Right ventricle myocardium superior (tissue), 1 donor: ENCODE results near the gene MND1. TPM values are rescaled to one million over a fixed set of nuclear protein-coding genes. Genes with fewer than 3 reads are reported as not detected.
"Not testable (repeated sequence)": the region's sequence is repeated elsewhere in the genome, so short reads cannot be mapped to it uniquely, and the experiment has no call there.

Source experiments
- ATAC-seq: fragments of 200-7000 bp; cut with Tn5 transposase; one replicate; pipeline ENCODE4 v1.9.1; 2020; ENCODE audit warnings: mild to moderate bottlenecking; ENCODE audit not compliant: poor library complexity
- DNase-seq: peaks from one replicate; pipeline ENCODE4 v3.0.0-alpha.2; 2020
- intact Hi-C: fragments of 100-400 bp; cut with DNase I; formaldehyde crosslinking; loops from one replicate; pipeline ENCODE4 v1.11.2; 2022
- total RNA-seq: library from RNA; stranded (reverse); fragmentation: NEBNext Ultra II Directional; extraction: Animal tissue kit (Norgen Biotek cat#: 25700); gene quantifications from one replicate; pipeline ENCODE4 v1.2.1, GENCODE V29; 2021
- donor health status: DM: no; HTN: yes; CAD: no; lungs with severe emphysema.

Gene MND1
- total RNA-seq, 1 donor from 2014 or later, result 0.38 TPM

GRCh38 chr4:153452658-153453378, 108.3 kb downstream of the MND1 start:
- ATAC-seq, result no peak
- no peak for DNase-seq
- intact Hi-C loops, result no loop called here

DNA sequence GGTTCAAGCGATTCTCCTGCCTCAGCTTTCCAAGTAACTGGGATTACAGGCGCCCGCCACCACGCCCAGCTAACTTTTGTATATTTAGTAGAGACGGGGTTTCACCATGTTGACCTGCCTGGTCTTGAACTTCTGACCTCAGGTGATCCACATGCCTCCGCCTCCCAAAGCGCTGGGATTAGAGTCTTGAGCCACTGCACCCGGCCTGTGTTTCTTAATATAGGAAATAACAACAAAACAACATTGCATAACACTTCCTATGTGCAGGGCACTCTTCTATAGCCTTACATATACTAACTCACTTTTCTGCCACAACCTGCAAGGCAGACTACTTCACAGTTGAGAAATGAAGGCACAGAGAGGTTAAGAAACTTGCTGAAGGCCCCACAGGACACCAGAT, 108.9 kb downstream of the MND1 start:
- no peak for ATAC-seq
- no peak for DNase-seq
- intact Hi-C loops, result no loop called here

GRCh38 chr4:153458969-153459368, 114.5 kb downstream of the MND1 start:
- no peak for DNase-seq
- no peak for ATAC-seq
- intact Hi-C loops, result no loop called here

- not testable (repeated sequence) for DNase-seq, ATAC-seq
- intact Hi-C loops, result loop anchor here (10.0 kb wide), 2 partner anchors 73 to 117 kb away; partner anchors contain the start of gene MND1
Measured at GRCh38 chr4:153461549-153461948, 117.1 kb downstream of the MND1 start.

- no peak for ATAC-seq
- no peak for DNase-seq
- intact Hi-C loops, result loop anchor here (10.0 kb wide), 2 partner anchors 71 to 119 kb away; partner anchors contain the start of gene MND1
Measured at GRCh38 chr4:153464068-153464467, 119.6 kb downstream of the MND1 start.

Other genes starting within 250 kb of the MND1 start
- gene TRIM2, start 140.2 kb upstream of the MND1 start, total RNA-seq, result 15.3 TPM
- 13.7 TPM for gene TMEM131L, start 121.7 kb downstream of the MND1 start, total RNA-seq